Stimulated activated CD8-positive, alpha-beta memory T cell treated with anti-CD3 and anti-CD28 coated beads, Interleukin-12 subunit alpha, Interleukin-12 subunit beta, amount 100 ng/mL, for 4 hours (primary cell): Measurements from ENCODE around the gene RUFY3.
"Not testable (repeated sequence)": the region's sequence is repeated elsewhere in the genome, so short reads cannot be mapped to it uniquely, and the experiment has no call there.

ENCODE experiments used
- DNase-seq: peaks from one replicate; pipeline ENCODE4 v3.0.0-alpha.2; 2020; ENCODE audit warnings: low read depth

Gene RUFY3

DNA sequence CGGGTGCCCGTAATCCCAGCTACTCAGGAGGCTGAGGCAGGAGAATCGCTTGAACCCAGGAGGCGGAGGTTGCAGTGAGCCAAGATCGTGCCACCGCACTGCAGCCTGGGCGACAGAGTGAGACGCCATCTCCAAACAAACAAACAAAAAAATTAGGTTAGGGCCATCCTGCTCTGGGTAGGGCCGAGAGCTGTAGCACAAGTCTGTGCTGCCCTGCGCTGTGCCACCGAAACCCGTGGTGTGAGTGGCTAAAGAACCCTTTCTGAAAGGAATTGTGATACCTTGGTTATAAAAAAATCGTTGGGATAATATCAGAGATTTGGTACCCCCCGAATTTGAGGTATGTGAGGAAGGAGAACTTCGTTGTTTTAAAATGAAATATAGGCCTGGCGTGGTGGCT is 118.9 kb downstream of the RUFY3 start:
- DNase-seq, result not testable (repeated sequence)

DNA sequence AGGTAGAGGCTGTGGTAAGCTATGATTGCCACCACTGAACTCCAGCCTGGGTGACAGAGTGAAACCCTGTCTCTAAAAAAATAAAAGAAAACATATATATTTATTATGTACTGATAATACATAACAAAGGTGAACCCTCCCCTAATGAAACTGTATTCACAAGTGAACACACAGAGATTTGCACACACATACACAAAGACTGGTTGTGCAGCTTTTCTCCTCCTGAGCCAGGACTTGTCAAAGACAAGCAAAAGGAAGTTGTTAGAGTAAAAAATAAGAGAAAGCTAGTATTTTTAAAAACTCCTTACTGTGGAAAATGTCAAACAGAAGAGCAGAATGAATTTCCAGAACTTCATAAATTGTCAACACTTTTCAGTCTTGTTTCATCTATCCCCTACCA is 119.4 kb downstream of the RUFY3 start:
- DNase-seq, result no peak

DNA sequence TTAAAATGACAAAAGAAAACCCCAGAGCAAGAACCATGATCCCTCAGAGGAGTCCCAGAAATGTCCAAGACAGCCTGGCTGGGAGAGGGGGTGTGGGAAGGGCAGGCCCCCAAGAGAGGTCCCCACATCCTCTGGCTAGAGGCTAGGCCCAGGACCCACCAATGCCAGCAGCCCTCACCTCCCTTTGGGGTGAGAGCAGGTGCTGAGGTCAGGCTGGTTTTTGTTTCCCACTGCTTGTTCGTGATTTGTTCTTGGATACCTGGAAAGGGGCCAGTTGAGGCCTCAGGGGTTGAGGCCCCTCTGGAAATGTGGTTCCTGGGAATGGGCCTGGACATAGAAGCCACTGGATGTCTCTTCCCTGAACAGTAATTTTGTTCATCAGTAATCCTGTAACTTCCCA is 120.2 kb downstream of the RUFY3 start:
- no peak for DNase-seq

DNA sequence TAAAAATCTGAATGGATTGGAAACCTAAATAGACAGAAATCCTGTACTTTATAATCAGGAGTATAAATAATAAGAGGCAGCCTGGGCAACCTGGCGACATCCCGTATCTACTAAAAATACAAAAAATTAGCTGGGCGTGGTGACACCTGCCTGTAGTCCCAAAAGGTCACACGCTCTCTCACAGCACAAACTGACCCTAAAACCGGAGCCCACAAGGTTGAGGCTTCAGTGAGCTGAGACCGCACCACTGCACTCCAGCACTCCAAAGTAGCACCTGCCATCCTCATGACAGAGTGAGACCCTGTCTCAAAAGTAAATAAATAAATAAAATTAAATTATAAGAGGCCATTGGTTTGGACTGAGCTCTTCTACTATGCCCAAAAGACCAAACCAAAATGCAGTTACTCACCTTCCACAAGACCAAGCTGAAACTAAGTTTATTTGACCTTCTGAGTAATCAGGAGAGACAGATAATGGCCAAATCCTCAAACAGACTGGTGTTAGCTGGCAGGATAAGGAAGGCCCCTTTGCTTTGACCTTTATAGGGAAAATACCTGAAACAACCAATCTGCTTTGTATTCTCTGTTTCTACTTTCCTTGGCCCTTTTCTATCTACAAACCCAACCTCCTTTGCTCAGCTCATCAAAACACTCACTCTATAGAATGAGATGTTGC is 121.1 kb downstream of the RUFY3 start:
- DNase-seq, result no peak

DNA sequence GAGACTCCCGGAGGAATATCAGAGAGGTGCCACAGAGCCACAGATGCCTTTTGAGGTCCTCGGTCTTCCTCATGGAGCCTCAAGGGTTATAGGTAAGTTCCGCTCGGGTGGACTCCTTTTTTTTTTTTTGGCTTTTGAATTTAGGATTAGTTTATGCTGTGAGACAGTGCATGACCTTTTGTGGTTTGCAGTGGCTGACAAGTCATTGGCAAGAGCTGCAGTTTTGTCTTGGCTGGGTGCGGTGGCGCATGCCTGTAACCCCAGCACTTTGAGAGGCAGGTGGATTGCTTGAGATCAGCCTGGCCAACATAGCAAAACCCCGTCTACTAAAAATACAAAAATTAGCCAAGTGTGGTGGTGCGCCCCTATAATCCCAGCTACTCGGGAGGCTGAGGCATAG is 122.4 kb downstream of the RUFY3 start:
- no peak for DNase-seq

DNA sequence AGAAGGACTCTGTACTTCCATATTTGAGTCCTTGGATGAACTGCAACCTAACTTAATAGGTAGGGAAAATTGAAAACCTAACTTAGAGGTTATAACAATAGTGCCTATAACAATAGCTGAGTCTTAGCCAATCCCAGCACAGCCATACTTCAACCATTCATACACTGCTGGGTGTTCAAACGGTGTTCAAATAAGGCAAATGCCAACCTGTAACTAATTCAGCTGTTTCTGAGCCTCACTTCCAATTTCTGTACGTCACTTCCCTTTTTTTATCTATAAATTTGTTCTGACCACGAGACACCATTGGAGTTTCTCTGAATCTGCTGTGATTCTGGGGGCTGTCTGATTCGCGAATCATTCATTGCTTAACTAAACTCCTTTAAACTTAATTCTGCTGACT is 127.5 kb downstream of the RUFY3 start:
- no peak for DNase-seq

DNA sequence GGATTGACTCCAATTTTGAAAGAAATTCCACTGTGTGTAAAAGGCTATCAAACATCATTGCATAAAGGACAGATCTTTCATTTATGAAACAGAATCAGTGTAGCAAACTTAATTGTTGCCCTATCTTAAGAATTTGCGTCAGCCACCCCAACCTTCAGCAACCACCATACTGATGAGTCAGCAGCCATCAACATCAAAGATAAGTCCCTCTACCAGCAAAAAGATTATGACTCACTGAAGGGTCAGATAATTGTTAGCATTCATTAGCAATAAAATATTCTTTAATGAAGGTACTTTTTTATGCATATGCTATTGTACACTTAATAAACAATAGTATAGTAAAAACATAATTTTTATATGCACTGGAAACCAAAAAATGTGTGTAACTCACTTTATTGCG is 133.7 kb downstream of the RUFY3 start:
- no peak for DNase-seq
